K562 (cell line): ENCODE data around the gene MTHFD2. TPM values are rescaled to one million over a fixed set of nuclear protein-coding genes. Genes with fewer than 3 reads are reported as not detected.

ENCODE experiments used
- ATAC-seq: fragments of 200-7000 bp; cut with Tn5 transposase; 3 replicates; pipeline ENCODE4 v1.9.1; 2020; ENCODE audit warnings: moderate library complexity
- BruUV-seq: library from RNA; stranded (reverse); fragments of 400-500 nt; replicated peaks from 2 replicates; lab custom pipeline; 2021; lab: Mats Ljungman, UMichigan
- CTCF ChIA-PET: fragments of 300-600 bp; formaldehyde crosslinking; extraction: SDS; loops from one replicate; lab custom pipeline; 2021; ENCODE audit warnings: low intra/inter-chr PET ratio; lab: Yijun Ruan, JAX
- POLR2A ChIA-PET: fragments of 300-600, 350-650 bp; sonication (Branson Sonifier 250); formaldehyde crosslinking; extraction: SDS; loops from one replicate; lab custom pipeline; 2021; ENCODE audit warnings: antibody characterized with exemption, inconsistent platforms; lab: Yijun Ruan, JAX
- DNase-seq, 4 experiments: peaks; one replicate each; pipeline versions ENCODE4 v3.0.0 to v3.0.0-alpha.2; 2011 to 2018; ENCODE audit warnings: low spot score in 3 of 4, mixed read lengths in 3 of 4; ENCODE audit errors: extremely low read depth in 1 of 4
- FAIRE-seq: peaks from 2 replicates; lab custom pipeline; 2011; peaks lifted over from hg19 to GRCh38; lab: Jason Lieb, UNC
- H2AFZ ChIP-seq: 2 replicates; pipeline ENCODE4 v1.6.0; 2011; ENCODE audit warnings: low read depth, low read length, control low read depth, inconsistent platforms
- H3K27ac ChIP-seq: fragments of 200-600 bp; 3 replicates; pipeline ENCODE4 v1.8.0; 2011; ENCODE audit warnings: low read depth, mild to moderate bottlenecking, control low read depth, inconsistent platforms, low read length, moderate library complexity, mixed read lengths; ENCODE audit errors: extremely low read depth
- H3K27me3 ChIP-seq, 2 experiments: fragments of 300-600 bp in 1 of 2; 2 replicates in 1 of 2; 3 replicates in 1 of 2; pipeline versions ENCODE4 v1.6.0 to v1.8.0; 2011; ENCODE audit warnings: inconsistent platforms in 2 of 2, low read length in 2 of 2, mild to moderate bottlenecking in 1 of 2, mixed read lengths in 1 of 2, moderate library complexity in 1 of 2; ENCODE audit not compliant: control insufficient read depth in 2 of 2, insufficient read depth in 2 of 2
- H3K36me3 ChIP-seq: fragments of 300-600 bp; 3 replicates; pipeline ENCODE4 v1.8.0; 2011; ENCODE audit warnings: mild to moderate bottlenecking, low read length, inconsistent platforms; ENCODE audit not compliant: control insufficient read depth, insufficient read depth
- H3K4me1 ChIP-seq, 2 experiments: fragments of 200-600 bp in 1 of 2; replicated peaks in 1 of 2; 2 replicates in 1 of 2; 3 replicates in 1 of 2; pipeline versions ENCODE4 v1.5.1 to v1.8.0; 2011; ENCODE audit warnings: inconsistent platforms in 2 of 2, low read length in 2 of 2, mild to moderate bottlenecking in 1 of 2, mixed read lengths in 1 of 2, moderate library complexity in 1 of 2; ENCODE audit not compliant: control insufficient read depth in 2 of 2, insufficient read depth in 2 of 2
- H3K4me2 ChIP-seq: 2 replicates; pipeline ENCODE4 v1.6.1; 2011; ENCODE audit warnings: low read length, control low read depth, inconsistent platforms, mixed read lengths; ENCODE audit not compliant: insufficient read depth
- H3K4me3 ChIP-seq: fragments of 200-600 bp; sonication (generic), shearing (Covaris generic); 2 replicates; pipeline ENCODE4 v1.5.1; 2016; ENCODE audit warnings: control low read depth, inconsistent platforms
- H3K79me2 ChIP-seq: fragments of 200-600 bp; 3 replicates; pipeline ENCODE4 v1.8.0; 2011; ENCODE audit warnings: low read length, inconsistent platforms; ENCODE audit not compliant: control insufficient read depth, insufficient read depth
- H3K9ac ChIP-seq, 2 experiments: 2 replicates each; pipeline versions ENCODE4 v1.6.0 to v1.6.1; 2011; ENCODE audit warnings: low read depth in 2 of 2, low read length in 2 of 2, control low read depth in 1 of 2, inconsistent platforms in 1 of 2, mild to moderate bottlenecking in 1 of 2, mixed read lengths in 1 of 2; ENCODE audit not compliant: insufficient read depth in 1 of 2
- H3K9me1 ChIP-seq: one replicate; pipeline ENCODE4 v1.6.0; 2011; ENCODE audit warnings: inconsistent platforms, mild to moderate bottlenecking, low read length, moderate library complexity; ENCODE audit not compliant: control insufficient read depth, insufficient read depth
- H3K9me3 ChIP-seq: replicated peaks from 2 replicates; pipeline ENCODE4 v1.5.1; 2011; ENCODE audit warnings: low read depth, low read length, inconsistent platforms; ENCODE audit not compliant: control insufficient read depth, insufficient read depth
- H4K20me1 ChIP-seq: replicated peaks from 2 replicates; pipeline ENCODE4 v1.6.1; 2011; ENCODE audit warnings: low read length, inconsistent platforms, mixed read lengths; ENCODE audit not compliant: control insufficient read depth, insufficient read depth
- BACH1 ChIP-seq: fragments of 200-800 bp; sonication (Bioruptor generic); IDR thresholded peaks from 2 replicates; pipeline ENCODE4 v1.6.1; 2016; ENCODE audit warnings: missing genetic modification characterization, missing compliant biosample characterization
- KDM1A ChIP-seq, 2 experiments: fragments of 450-650 bp; IDR thresholded peaks; 2 replicates each; pipeline ENCODE4 v1.6.1; 2016; ENCODE audit warnings: mild to moderate bottlenecking in 2 of 2
- MAFK ChIP-seq: IDR thresholded peaks from 2 replicates; pipeline ENCODE4 v1.6.1; 2011; ENCODE audit warnings: low read length, improper control_type of control experiment
- POLR3G ChIP-seq: IDR thresholded peaks from 2 replicates; pipeline ENCODE4 v1.6.1; 2011; ENCODE audit not compliant: insufficient read length, insufficient replicate concordance; ENCODE audit errors: extremely low read depth
- RBM14 ChIP-seq: fragments of 200-400 bp; formaldehyde crosslinking; IDR thresholded peaks from 2 replicates; pipeline ENCODE4 v1.6.1; 2018; ENCODE audit warnings: low read depth, mild to moderate bottlenecking, low read length, moderate library complexity, borderline replicate concordance; ENCODE audit not compliant: insufficient read depth
- ZNF316 ChIP-seq: fragments of 450-650 bp; IDR thresholded peaks from 2 replicates; pipeline ENCODE4 v1.6.1; 2016
- WGBS: fragments of 100-300 bp; shearing (Covaris generic); methylation state at CpG from one replicate; pipeline ENCODE4 v1.1.6; 2016; ENCODE audit warnings: low coverage, mixed read lengths; ENCODE audit not compliant: insufficient coverage; ENCODE audit errors: missing lambda C conversion rate; 5-methylcytosine and 5-hydroxymethylcytosine counted together
- in situ Hi-C: fragments of 300-500 bp; cut with MboI; formaldehyde crosslinking; loops from 4 replicates; pipeline ENCODE4 v1.15.0; 2018; ENCODE audit warnings: inconsistent platforms, mixed read lengths
- intact Hi-C: fragments of 100-400 bp; cut with micrococcal nuclease; formaldehyde crosslinking; loops from 2 replicates; pipeline ENCODE4 v1.14.2; 2022
- polyA plus RNA-seq, 8 experiments: library from polyadenylated mRNA; depleted of rRNA in 4 of 8; stranded (reverse) in 5 of 8; unstranded in 3 of 8; fragments of >200 nt; fragmentation: Nextera tagmentation in 2 of 8; fragmentation: Illumina TruSeq in 1 of 8; extraction: Ambion mirVana in 2 of 8; extraction: Trizol in 1 of 8; gene quantifications; 2 replicates each; pipeline versions ENCODE4 v1.2.1 to v1.2.3, GENCODE V29; 2011 to 2014; ENCODE audit warnings: inconsistent platforms in 1 of 8, missing spikeins in 1 of 8
- total RNA-seq, 7 experiments: library from RNA; depleted of rRNA in 6 of 7; stranded (reverse); fragments of >200 nt in 6 of 7; fragmentation: Illumina TruSeq in 2 of 7; extraction: Trizol in 2 of 7; gene quantifications; 2 replicates each; pipeline versions ENCODE4 v1.2.1 to v1.2.3, GENCODE V29; 2011 to 2021; ENCODE audit warnings: low replicate concordance in 1 of 7
- TF ChIP-seq, protein P1 (sequence below): fragments of 450-650 bp; formaldehyde crosslinking; IDR thresholded peaks from 2 replicates; pipeline ENCODE4 v1.4.0; 2020; ENCODE audit warnings: mild to moderate bottlenecking, mixed read lengths
- TF ChIP-seq, protein P2 (sequence below): fragments of 450-650 bp; IDR thresholded peaks from 2 replicates; pipeline ENCODE4 v1.6.1; 2016; ENCODE audit warnings: missing biosample characterization, missing genetic modification characterization
- TF ChIP-seq, protein P3 (sequence below): sonication (generic); formaldehyde crosslinking; IDR thresholded peaks from 2 replicates; pipeline ENCODE4 v1.8.0; 2023; ENCODE audit warnings: missing genetic modification reagents, mild to moderate bottlenecking, borderline replicate concordance

Gene MTHFD2
- total and polyA plus RNA-seq, 9 of the 15 experiments (the other 6 are each of a cell fraction or from before 2014, with no cell fraction given): 113 to 520 (median 234) TPM

- TF ChIP-seq MAFK: peak; percentile 15; the same call in 1 of the 2 replicates
- TF ChIP-seq, protein P1, sequence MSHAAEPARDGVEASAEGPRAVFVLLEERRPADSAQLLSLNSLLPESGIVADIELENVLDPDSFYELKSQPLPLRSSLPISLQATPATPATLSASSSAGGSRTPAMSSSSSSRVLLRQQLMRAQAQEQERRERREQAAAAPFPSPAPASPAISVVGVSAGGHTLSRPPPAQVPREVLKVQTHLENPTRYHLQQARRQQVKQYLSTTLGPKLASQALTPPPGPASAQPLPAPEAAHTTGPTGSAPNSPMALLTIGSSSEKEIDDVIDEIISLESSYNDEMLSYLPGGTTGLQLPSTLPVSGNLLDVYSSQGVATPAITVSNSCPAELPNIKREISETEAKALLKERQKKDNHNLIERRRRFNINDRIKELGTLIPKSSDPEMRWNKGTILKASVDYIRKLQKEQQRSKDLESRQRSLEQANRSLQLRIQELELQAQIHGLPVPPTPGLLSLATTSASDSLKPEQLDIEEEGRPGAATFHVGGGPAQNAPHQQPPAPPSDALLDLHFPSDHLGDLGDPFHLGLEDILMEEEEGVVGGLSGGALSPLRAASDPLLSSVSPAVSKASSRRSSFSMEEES (CRISPR knock-in tag): no peak
- peak; percentile 85 to 86 for TF ChIP-seq KDM1A (IDR thresholded peaks at IDR 0.05)
- TF ChIP-seq, protein P2, sequence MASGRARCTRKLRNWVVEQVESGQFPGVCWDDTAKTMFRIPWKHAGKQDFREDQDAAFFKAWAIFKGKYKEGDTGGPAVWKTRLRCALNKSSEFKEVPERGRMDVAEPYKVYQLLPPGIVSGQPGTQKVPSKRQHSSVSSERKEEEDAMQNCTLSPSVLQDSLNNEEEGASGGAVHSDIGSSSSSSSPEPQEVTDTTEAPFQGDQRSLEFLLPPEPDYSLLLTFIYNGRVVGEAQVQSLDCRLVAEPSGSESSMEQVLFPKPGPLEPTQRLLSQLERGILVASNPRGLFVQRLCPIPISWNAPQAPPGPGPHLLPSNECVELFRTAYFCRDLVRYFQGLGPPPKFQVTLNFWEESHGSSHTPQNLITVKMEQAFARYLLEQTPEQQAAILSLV (tag): peak; percentile 53; the same call in 1 of the 2 replicates
- 0 out of 2 replicates have a peak, but pooled peaks have one; percentile 12 for TF ChIP-seq BACH1 (tag)
- no peak for TF ChIP-seq RBM14
These were observed 7.8 kb downstream of the MTHFD2 start (continued) for GRCh38 chr2:74206180-74206688.

- H3K36me3 ChIP-seq: peaks cover 96% of the 10 kb centered on the region
- POLR2A ChIA-PET: interaction anchor here (0.6 kb wide), 1 partner anchor 46 kb away, joined by 3 read pairs; no protein-coding TSS in a partner anchor
- H3K9ac ChIP-seq: no peak overlapping the region
- no peaks in the 10 kb centered on the region for H3K9me3 ChIP-seq
- H3K27ac ChIP-seq: no peak overlapping the region
- in situ Hi-C loops: no loop called here
- DNase-seq: no peak
- whole genome bisulfite sequencing: 83% methylated on average over 3 of the region's 3 CpGs
- no peak overlapping the region for H3K4me2 ChIP-seq
- no peaks in the 10 kb centered on the region for H3K9me1 ChIP-seq
- no peaks in the 10 kb centered on the region for H3K4me1 ChIP-seq
- peaks cover 20% of the 10 kb centered on the region for H3K79me2 ChIP-seq
- BruUV-seq: no TSS peak
- no peak for FAIRE-seq
- no peak for ATAC-seq
- H4K20me1 ChIP-seq: peaks cover 6% of the 10 kb centered on the region; the same call in 1 of the 2 replicates
- H3K4me3 ChIP-seq: no peak overlapping the region
- H2AFZ ChIP-seq: no peak overlapping the region
- CTCF ChIA-PET: no interaction called here
- intact Hi-C loops: no loop called here
- H3K27me3 ChIP-seq: no peaks in the 10 kb centered on the region
- TF ChIP-seq ZNF316 (peak; percentile 69), POLR3G (no peak)
- TF ChIP-seq, protein P3, sequence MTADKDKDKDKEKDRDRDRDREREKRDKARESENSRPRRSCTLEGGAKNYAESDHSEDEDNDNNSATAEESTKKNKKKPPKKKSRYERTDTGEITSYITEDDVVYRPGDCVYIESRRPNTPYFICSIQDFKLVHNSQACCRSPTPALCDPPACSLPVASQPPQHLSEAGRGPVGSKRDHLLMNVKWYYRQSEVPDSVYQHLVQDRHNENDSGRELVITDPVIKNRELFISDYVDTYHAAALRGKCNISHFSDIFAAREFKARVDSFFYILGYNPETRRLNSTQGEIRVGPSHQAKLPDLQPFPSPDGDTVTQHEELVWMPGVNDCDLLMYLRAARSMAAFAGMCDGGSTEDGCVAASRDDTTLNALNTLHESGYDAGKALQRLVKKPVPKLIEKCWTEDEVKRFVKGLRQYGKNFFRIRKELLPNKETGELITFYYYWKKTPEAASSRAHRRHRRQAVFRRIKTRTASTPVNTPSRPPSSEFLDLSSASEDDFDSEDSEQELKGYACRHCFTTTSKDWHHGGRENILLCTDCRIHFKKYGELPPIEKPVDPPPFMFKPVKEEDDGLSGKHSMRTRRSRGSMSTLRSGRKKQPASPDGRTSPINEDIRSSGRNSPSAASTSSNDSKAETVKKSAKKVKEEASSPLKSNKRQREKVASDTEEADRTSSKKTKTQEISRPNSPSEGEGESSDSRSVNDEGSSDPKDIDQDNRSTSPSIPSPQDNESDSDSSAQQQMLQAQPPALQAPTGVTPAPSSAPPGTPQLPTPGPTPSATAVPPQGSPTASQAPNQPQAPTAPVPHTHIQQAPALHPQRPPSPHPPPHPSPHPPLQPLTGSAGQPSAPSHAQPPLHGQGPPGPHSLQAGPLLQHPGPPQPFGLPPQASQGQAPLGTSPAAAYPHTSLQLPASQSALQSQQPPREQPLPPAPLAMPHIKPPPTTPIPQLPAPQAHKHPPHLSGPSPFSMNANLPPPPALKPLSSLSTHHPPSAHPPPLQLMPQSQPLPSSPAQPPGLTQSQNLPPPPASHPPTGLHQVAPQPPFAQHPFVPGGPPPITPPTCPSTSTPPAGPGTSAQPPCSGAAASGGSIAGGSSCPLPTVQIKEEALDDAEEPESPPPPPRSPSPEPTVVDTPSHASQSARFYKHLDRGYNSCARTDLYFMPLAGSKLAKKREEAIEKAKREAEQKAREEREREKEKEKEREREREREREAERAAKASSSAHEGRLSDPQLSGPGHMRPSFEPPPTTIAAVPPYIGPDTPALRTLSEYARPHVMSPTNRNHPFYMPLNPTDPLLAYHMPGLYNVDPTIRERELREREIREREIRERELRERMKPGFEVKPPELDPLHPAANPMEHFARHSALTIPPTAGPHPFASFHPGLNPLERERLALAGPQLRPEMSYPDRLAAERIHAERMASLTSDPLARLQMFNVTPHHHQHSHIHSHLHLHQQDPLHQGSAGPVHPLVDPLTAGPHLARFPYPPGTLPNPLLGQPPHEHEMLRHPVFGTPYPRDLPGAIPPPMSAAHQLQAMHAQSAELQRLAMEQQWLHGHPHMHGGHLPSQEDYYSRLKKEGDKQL (CRISPR knock-in tag): no peak
These were observed 14.4 kb downstream of the MTHFD2 start for GRCh38 chr2:74212702-74213410.
